ENCODE data around the gene KRTAP5-6.

KRTAP5-6 gene

GRCh38 chr11:1650918-1651262 is 46.1 kb upstream of the KRTAP5-6 start:
- Histone ChIP-seq H3K4me1 (ENCODE audit: control insufficient read depth in 1 of 2, insufficient read depth in 1 of 2, low read depth in 1 of 2, low read length in 1 of 2) (no peaks in the 10 kb centered on the region), H3K9me3 (no peaks in the 10 kb centered on the region)

GRCh38 chr11:1651411-1651980 is 45.5 kb upstream of the KRTAP5-6 start:
- Histone ChIP-seq H3K9me3 (no peaks in the 10 kb centered on the region), H3K36me3 (no peaks in the 10 kb centered on the region), H3K4me1 (ENCODE audit: control insufficient read depth in 1 of 2, insufficient read depth in 1 of 2, low read depth in 1 of 2, low read length in 1 of 2) (no peaks in the 10 kb centered on the region), H3K27ac (no peak overlapping the region), H3K4me3 (ENCODE audit: low read depth in 1 of 2, low read length in 1 of 2) (no peak overlapping the region), H3K27me3 (peaks cover 46% of the 10 kb centered on the region)
- no peak for TF ChIP-seq CTCF (IDR thresholded peaks at IDR 0.05)

More at GRCh38 chr11:1650918-1651262, 46.1 kb upstream of the KRTAP5-6 start:
- no peak for TF ChIP-seq CTCF (IDR thresholded peaks at IDR 0.05)
- Histone ChIP-seq H3K27ac (no peak overlapping the region), H3K4me3 (ENCODE audit: low read depth in 1 of 2, low read length in 1 of 2) (no peak overlapping the region), H3K27me3 (peaks cover 42% of the 10 kb centered on the region), H3K36me3 (no peaks in the 10 kb centered on the region)

GRCh38 chr11:1652026-1652425 is 45.0 kb upstream of the KRTAP5-6 start:
- no peaks in the 10 kb centered on the region for H3K4me1 ChIP-seq (ENCODE audit: control insufficient read depth in 1 of 2, insufficient read depth in 1 of 2, low read depth in 1 of 2, low read length in 1 of 2)
- H3K27me3 ChIP-seq, result peaks cover 48% of the 10 kb centered on the region
- no peaks in the 10 kb centered on the region for H3K9me3 ChIP-seq
- no peak overlapping the region for H3K4me3 ChIP-seq (ENCODE audit: low read depth in 1 of 2, low read length in 1 of 2)
- TF ChIP-seq CTCF (IDR thresholded peaks at IDR 0.05), result no peak
- H3K36me3 ChIP-seq, result no peaks in the 10 kb centered on the region
- H3K27ac ChIP-seq, result no peak overlapping the region

GRCh38 chr11:1652442-1652770 is 44.6 kb upstream of the KRTAP5-6 start:
- H3K27me3 ChIP-seq, result peaks cover 49% of the 10 kb centered on the region
- no peaks in the 10 kb centered on the region for H3K9me3 ChIP-seq
- H3K4me1 ChIP-seq (ENCODE audit: control insufficient read depth in 1 of 2, insufficient read depth in 1 of 2, low read depth in 1 of 2, low read length in 1 of 2), result no peaks in the 10 kb centered on the region
- no peaks in the 10 kb centered on the region for H3K36me3 ChIP-seq
- H3K27ac ChIP-seq, result no peak overlapping the region
- no peak overlapping the region for H3K4me3 ChIP-seq (ENCODE audit: low read depth in 1 of 2, low read length in 1 of 2)
- TF ChIP-seq CTCF (IDR thresholded peaks at IDR 0.05), result no peak

- Histone ChIP-seq H3K4me1 (ENCODE audit: control insufficient read depth in 1 of 2, insufficient read depth in 1 of 2, low read depth in 1 of 2, low read length in 1 of 2) (no peaks in the 10 kb centered on the region), H3K9me3 (no peaks in the 10 kb centered on the region), H3K36me3 (no peaks in the 10 kb centered on the region), H3K27me3 (peaks cover 51% of the 10 kb centered on the region), H3K27ac (no peak overlapping the region), H3K4me3 (ENCODE audit: low read depth in 1 of 2, low read length in 1 of 2) (no peak overlapping the region)
- peak; percentile 96 for TF ChIP-seq CTCF (IDR thresholded peaks at IDR 0.05)
These were observed 44.0 kb upstream of the KRTAP5-6 start for GRCh38 chr11:1652771-1653540.

Measured in neutrophil (primary cell).